Measurements from ENCODE around the gene SPINK5.

- no peak for TF ChIP-seq POLR2A (IDR thresholded peaks at IDR 0.05; ENCODE audit: low read depth, low read length)
- no peak for TF ChIP-seq POLR2AphosphoS5 (IDR thresholded peaks at IDR 0.05; ENCODE audit: low read depth, low read length)
Measured at GRCh38 chr5:148147415-148147814, 83.6 kb downstream of the SPINK5 start.

Measured in GM12892 (cell line).